ENCODE results near the gene SUN2.

Gene SUN2

GRCh38 chr22:38793721-38794466 lies 38.1 kb upstream of the SUN2 start, which contains the start of gene DNAL4 (continued):
- TF ChIP-seq ZNF398 (tag by site-specific recombination; IDR thresholded peaks at IDR 0.05) (peak; percentile 55; the same call in 1 of the 2 replicates), MZF1 (tag by site-specific recombination; IDR thresholded peaks at IDR 0.05; ENCODE audit: borderline replicate concordance) (no peak), ZSCAN30 (tag by site-specific recombination; IDR thresholded peaks at IDR 0.05) (peak; percentile 70), RBAK (tag by site-specific recombination; IDR thresholded peaks at IDR 0.05) (no peak), ZNF560 (tag by site-specific recombination; IDR thresholded peaks at IDR 0.05; ENCODE audit: borderline replicate concordance) (no peak), ZNF549 (tag by site-specific recombination; IDR thresholded peaks at IDR 0.05) (no peak), ZNF292 (tag by site-specific recombination; IDR thresholded peaks at IDR 0.05; ENCODE audit: borderline replicate concordance, low read depth) (no peak), ZNF792 (tag by site-specific recombination; IDR thresholded peaks at IDR 0.05) (no peak), ZNF366 (tag by site-specific recombination; conservative IDR thresholded peaks at IDR 0.05) (no peak), ZNF223 (tag by site-specific recombination; IDR thresholded peaks at IDR 0.05) (no peak), ZNF184 (tag by site-specific recombination; IDR thresholded peaks at IDR 0.05) (no peak), GLI2 (tag by site-specific recombination; IDR thresholded peaks at IDR 0.05; ENCODE audit: borderline replicate concordance, low read depth) (no peak), ZNF48 (tag by site-specific recombination; IDR thresholded peaks at IDR 0.05) (no peak), ZNF561 (tag by site-specific recombination; IDR thresholded peaks at IDR 0.05; ENCODE audit: borderline replicate concordance) (peak; percentile 63; the same call in 1 of the 2 replicates), GLIS2 (tag by site-specific recombination; IDR thresholded peaks at IDR 0.05) (peak; percentile 49; the same call in 1 of the 2 replicates), ZNF174 (tag by site-specific recombination; IDR thresholded peaks at IDR 0.05) (no peak), ZNF510 (tag by site-specific recombination; IDR thresholded peaks at IDR 0.05; ENCODE audit: insufficient replicate concordance) (no peak), ZBTB48 (tag by site-specific recombination; IDR thresholded peaks at IDR 0.05) (no peak)
- TF ChIP-seq, protein P1, sequence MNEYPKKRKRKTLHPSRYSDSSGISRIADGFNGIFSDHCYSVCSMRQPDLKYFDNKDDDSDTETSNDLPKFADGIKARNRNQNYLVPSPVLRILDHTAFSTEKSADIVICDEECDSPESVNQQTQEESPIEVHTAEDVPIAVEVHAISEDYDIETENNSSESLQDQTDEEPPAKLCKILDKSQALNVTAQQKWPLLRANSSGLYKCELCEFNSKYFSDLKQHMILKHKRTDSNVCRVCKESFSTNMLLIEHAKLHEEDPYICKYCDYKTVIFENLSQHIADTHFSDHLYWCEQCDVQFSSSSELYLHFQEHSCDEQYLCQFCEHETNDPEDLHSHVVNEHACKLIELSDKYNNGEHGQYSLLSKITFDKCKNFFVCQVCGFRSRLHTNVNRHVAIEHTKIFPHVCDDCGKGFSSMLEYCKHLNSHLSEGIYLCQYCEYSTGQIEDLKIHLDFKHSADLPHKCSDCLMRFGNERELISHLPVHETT (tag by site-specific recombination; IDR thresholded peaks at IDR 0.05) = no peak
- TF ChIP-seq, protein P2, sequence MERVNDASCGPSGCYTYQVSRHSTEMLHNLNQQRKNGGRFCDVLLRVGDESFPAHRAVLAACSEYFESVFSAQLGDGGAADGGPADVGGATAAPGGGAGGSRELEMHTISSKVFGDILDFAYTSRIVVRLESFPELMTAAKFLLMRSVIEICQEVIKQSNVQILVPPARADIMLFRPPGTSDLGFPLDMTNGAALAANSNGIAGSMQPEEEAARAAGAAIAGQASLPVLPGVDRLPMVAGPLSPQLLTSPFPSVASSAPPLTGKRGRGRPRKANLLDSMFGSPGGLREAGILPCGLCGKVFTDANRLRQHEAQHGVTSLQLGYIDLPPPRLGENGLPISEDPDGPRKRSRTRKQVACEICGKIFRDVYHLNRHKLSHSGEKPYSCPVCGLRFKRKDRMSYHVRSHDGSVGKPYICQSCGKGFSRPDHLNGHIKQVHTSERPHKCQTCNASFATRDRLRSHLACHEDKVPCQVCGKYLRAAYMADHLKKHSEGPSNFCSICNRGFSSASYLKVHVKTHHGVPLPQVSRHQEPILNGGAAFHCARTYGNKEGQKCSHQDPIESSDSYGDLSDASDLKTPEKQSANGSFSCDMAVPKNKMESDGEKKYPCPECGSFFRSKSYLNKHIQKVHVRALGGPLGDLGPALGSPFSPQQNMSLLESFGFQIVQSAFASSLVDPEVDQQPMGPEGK (tag by site-specific recombination; IDR thresholded peaks at IDR 0.05) = 0 out of 2 replicates have a peak, but pooled peaks have one; percentile 34
- TF ChIP-seq, protein P3, sequence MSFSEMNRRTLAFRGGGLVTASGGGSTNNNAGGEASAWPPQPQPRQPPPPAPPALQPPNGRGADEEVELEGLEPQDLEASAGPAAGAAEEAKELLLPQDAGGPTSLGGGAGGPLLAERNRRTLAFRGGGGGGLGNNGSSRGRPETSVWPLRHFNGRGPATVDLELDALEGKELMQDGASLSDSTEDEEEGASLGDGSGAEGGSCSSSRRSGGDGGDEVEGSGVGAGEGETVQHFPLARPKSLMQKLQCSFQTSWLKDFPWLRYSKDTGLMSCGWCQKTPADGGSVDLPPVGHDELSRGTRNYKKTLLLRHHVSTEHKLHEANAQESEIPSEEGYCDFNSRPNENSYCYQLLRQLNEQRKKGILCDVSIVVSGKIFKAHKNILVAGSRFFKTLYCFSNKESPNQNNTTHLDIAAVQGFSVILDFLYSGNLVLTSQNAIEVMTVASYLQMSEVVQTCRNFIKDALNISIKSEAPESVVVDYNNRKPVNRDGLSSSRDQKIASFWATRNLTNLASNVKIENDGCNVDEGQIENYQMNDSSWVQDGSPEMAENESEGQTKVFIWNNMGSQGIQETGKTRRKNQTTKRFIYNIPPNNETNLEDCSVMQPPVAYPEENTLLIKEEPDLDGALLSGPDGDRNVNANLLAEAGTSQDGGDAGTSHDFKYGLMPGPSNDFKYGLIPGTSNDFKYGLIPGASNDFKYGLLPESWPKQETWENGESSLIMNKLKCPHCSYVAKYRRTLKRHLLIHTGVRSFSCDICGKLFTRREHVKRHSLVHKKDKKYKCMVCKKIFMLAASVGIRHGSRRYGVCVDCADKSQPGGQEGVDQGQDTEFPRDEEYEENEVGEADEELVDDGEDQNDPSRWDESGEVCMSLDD (tag by site-specific recombination; IDR thresholded peaks at IDR 0.05) = no peak
- TF ChIP-seq, protein P4, sequence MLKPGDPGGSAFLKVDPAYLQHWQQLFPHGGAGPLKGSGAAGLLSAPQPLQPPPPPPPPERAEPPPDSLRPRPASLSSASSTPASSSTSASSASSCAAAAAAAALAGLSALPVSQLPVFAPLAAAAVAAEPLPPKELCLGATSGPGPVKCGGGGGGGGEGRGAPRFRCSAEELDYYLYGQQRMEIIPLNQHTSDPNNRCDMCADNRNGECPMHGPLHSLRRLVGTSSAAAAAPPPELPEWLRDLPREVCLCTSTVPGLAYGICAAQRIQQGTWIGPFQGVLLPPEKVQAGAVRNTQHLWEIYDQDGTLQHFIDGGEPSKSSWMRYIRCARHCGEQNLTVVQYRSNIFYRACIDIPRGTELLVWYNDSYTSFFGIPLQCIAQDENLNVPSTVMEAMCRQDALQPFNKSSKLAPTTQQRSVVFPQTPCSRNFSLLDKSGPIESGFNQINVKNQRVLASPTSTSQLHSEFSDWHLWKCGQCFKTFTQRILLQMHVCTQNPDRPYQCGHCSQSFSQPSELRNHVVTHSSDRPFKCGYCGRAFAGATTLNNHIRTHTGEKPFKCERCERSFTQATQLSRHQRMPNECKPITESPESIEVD (tag by site-specific recombination; IDR thresholded peaks at IDR 0.05) = no peak
- TF ChIP-seq, protein P5, sequence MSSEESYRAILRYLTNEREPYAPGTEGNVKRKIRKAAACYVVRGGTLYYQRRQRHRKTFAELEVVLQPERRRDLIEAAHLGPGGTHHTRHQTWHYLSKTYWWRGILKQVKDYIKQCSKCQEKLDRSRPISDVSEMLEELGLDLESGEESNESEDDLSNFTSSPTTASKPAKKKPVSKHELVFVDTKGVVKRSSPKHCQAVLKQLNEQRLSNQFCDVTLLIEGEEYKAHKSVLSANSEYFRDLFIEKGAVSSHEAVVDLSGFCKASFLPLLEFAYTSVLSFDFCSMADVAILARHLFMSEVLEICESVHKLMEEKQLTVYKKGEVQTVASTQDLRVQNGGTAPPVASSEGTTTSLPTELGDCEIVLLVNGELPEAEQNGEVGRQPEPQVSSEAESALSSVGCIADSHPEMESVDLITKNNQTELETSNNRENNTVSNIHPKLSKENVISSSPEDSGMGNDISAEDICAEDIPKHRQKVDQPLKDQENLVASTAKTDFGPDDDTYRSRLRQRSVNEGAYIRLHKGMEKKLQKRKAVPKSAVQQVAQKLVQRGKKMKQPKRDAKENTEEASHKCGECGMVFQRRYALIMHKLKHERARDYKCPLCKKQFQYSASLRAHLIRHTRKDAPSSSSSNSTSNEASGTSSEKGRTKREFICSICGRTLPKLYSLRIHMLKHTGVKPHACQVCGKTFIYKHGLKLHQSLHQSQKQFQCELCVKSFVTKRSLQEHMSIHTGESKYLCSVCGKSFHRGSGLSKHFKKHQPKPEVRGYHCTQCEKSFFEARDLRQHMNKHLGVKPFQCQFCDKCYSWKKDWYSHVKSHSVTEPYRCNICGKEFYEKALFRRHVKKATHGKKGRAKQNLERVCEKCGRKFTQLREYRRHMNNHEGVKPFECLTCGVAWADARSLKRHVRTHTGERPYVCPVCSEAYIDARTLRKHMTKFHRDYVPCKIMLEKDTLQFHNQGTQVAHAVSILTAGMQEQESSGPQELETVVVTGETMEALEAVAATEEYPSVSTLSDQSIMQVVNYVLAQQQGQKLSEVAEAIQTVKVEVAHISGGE (tag by site-specific recombination; conservative IDR thresholded peaks at IDR 0.05; ENCODE audit: low read depth) = peak; percentile 38

Measured in HEK293 (cell line).